NCI-H1930 (cell line): ENCODE measurements around the gene SUPT3H.
A peak's percentile ranks its signal among the peaks of the same experiment; 100 is the strongest.

Source experiments
- DNase-seq, 2 experiments: peaks; one replicate each; lab custom pipeline; 2025; lab: John Stamatoyannopoulos, UW

Gene SUPT3H

GRCh38 chr6:45256697-45257695, 120.7 kb downstream of the SUPT3H start:
- DNase-seq = no peak

GRCh38 chr6:45255434-45255833, 122.3 kb downstream of the SUPT3H start:
- DNase-seq = no peak

- DNase-seq = no peak
Observed at GRCh38 chr6:45254253-45254652, 123.5 kb downstream of the SUPT3H start.

GRCh38 chr6:45253453-45253852, 124.3 kb downstream of the SUPT3H start:
- no peak for DNase-seq

GRCh38 chr6:45231660-45232059, 146.1 kb downstream of the SUPT3H start:
- no peak for DNase-seq

GRCh38 chr6:45229416-45229815, 148.3 kb downstream of the SUPT3H start:
- no peak for DNase-seq

GRCh38 chr6:45226081-45226480, 151.7 kb downstream of the SUPT3H start:
- DNase-seq = no peak

- DNase-seq = peak in 1 of 2 experiments; percentile 15
Observed at GRCh38 chr6:45222380-45222779, 155.4 kb downstream of the SUPT3H start.

- DNase-seq = no peak
Observed at GRCh38 chr6:45215759-45216158, 162.0 kb downstream of the SUPT3H start.

- no peak for DNase-seq
Observed at GRCh38 chr6:45212976-45213375, 164.8 kb downstream of the SUPT3H start.

- no peak for DNase-seq
Observed at GRCh38 chr6:45209762-45210161, 168.0 kb downstream of the SUPT3H start.

- DNase-seq = no peak
Observed at GRCh38 chr6:45206793-45207492, 170.8 kb downstream of the SUPT3H start.

GRCh38 chr6:45201484-45201883, 176.2 kb downstream of the SUPT3H start:
- DNase-seq = no peak

GRCh38 chr6:45200510-45200909, 177.2 kb downstream of the SUPT3H start:
- DNase-seq = no peak

- no peak for DNase-seq
Observed at GRCh38 chr6:45199554-45199953, 178.2 kb downstream of the SUPT3H start.

- no peak for DNase-seq
Observed at GRCh38 chr6:45196121-45196520, 181.6 kb downstream of the SUPT3H start.

- no peak for DNase-seq
Observed at GRCh38 chr6:45195137-45195536, 182.6 kb downstream of the SUPT3H start.

- DNase-seq = no peak
Observed at GRCh38 chr6:45192556-45192955, 185.2 kb downstream of the SUPT3H start.

GRCh38 chr6:45191414-45191813, 186.3 kb downstream of the SUPT3H start:
- no peak for DNase-seq

- no peak for DNase-seq
Observed at GRCh38 chr6:45187836-45188235, 189.9 kb downstream of the SUPT3H start.

GRCh38 chr6:45185403-45186251, 192.1 kb downstream of the SUPT3H start:
- no peak for DNase-seq

GRCh38 chr6:45184937-45185336, 192.8 kb downstream of the SUPT3H start:
- no peak for DNase-seq
